Brain microvascular endothelial cell (primary cell): ENCODE data around the gene NOC4L.

Experiments used
- DNase-seq: peaks from one replicate; pipeline ENCODE4 v3.0.0-alpha.2; 2020
- H3K27ac ChIP-seq: fragments of 250-450 bp; sonication (Bioruptor Pico); 2 replicates; pipeline ENCODE4 v1.5.1; 2020; ENCODE audit warnings: mild to moderate bottlenecking, moderate library complexity
- H3K27me3 ChIP-seq: fragments of 250-450 bp; sonication (Bioruptor Pico); replicated peaks from 2 replicates; pipeline ENCODE4 v1.5.1; 2020; ENCODE audit warnings: mild to moderate bottlenecking
- H3K36me3 ChIP-seq: fragments of 250-450 bp; sonication (Bioruptor Pico); replicated peaks from 2 replicates; pipeline ENCODE4 v1.5.1; 2020; ENCODE audit warnings: mild to moderate bottlenecking
- H3K4me3 ChIP-seq: 2 replicates; pipeline ENCODE4 v1.5.1; 2011; ENCODE audit warnings: low read depth, mild to moderate bottlenecking, control low read depth, low read length, moderate library complexity
- in situ Hi-C: cut with HindIII; loops from 2 replicates; pipeline ENCODE4 v1.10.0; 2017; ENCODE audit warnings: low sequenced_read_pairs, low pct_ligation_motif_present
- TF ChIP-seq, protein P1 (sequence below): IDR thresholded peaks from 2 replicates; pipeline ENCODE4 v1.5.1; 2011; ENCODE audit warnings: low read depth, mild to moderate bottlenecking, moderate library complexity, low read length, control low read depth, inconsistent platforms; ENCODE audit errors: missing control alignments

Gene NOC4L

DNA sequence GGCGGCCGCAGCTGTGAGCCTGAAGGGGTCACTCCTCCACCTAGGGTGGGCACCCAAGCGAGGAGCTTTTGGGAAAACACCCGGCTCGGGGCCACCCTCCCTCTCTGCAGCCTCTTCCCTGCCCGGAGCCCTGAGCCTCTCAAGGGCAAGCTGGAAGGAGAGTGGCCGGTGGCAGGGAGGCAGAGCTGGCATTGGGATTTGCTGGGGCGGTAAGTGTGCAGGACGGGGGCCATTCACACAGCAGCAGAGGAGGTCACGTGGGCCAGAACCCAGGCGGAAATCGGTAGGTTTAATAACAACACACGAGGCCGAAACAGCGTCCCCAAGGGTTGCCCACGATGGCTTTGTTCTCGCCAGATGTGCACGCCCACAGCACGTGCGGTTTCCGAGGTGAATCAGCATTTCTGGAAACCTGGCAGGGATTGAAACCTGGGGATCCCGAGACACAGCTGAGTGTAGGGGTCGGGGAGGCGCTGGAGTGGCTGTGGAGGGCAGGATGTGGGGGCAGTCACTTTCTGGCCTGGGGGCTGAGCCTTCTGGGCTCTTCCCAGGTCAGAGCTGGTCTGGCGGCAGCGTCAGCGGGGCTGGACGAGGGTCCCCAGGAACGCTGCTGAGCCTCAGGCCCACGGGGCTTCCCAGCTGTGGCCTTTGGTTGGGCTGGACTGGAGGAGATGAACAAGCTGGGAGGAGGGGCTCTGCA is 23.5 kb downstream of the NOC4L start:
- in situ Hi-C loops = no loop called here
- DNase-seq = no peak
- Histone ChIP-seq H3K4me3 (no peak overlapping the region), H3K36me3 (no peaks in the 10 kb centered on the region), H3K27me3 (peaks cover 3% of the 10 kb centered on the region), H3K27ac (no peak overlapping the region)
- TF ChIP-seq, protein P1, sequence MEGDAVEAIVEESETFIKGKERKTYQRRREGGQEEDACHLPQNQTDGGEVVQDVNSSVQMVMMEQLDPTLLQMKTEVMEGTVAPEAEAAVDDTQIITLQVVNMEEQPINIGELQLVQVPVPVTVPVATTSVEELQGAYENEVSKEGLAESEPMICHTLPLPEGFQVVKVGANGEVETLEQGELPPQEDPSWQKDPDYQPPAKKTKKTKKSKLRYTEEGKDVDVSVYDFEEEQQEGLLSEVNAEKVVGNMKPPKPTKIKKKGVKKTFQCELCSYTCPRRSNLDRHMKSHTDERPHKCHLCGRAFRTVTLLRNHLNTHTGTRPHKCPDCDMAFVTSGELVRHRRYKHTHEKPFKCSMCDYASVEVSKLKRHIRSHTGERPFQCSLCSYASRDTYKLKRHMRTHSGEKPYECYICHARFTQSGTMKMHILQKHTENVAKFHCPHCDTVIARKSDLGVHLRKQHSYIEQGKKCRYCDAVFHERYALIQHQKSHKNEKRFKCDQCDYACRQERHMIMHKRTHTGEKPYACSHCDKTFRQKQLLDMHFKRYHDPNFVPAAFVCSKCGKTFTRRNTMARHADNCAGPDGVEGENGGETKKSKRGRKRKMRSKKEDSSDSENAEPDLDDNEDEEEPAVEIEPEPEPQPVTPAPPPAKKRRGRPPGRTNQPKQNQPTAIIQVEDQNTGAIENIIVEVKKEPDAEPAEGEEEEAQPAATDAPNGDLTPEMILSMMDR = no peak

DNA sequence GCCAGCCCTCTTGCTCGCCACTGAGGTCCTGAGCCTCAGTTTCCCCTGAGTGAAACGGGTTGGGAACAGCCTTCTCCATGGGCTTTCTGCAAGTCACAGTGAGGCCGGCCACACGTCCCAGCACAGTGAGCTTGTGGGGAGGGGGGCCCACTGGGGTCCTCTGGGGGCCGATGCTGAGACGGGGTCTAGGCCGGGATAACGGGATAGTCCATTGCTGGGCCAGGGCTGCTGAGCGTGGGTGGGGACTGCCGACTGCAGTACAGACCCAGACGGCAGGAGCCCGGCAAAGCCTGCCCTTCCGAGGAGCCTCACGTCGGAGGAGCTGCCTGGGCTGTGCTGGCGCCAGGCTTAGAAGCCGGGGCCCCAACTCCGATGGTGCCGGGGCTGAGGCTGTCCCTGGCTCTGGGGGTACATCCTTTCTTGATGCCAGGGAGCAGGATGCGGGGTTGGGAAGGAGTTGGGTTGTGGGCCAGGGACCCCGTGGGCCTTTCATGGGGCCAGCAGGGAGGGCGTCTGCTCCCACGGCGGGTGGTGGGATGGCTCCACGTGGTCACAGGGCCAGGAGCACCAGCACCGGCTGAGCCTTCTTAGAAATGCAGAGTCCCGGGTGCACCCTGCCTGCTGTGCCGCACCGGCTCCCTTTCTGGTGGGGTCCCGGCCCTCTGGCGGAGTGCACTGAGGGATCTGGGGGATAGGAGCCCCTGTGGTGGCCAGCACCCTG is 24.2 kb downstream of the NOC4L start:
- Histone ChIP-seq H3K27me3 (peaks cover 3% of the 10 kb centered on the region), H3K36me3 (no peaks in the 10 kb centered on the region), H3K27ac (no peak overlapping the region), H3K4me3 (no peak overlapping the region)
- TF ChIP-seq, protein P1 = no peak
- DNase-seq = no peak
- in situ Hi-C loops = no loop called here

DNA sequence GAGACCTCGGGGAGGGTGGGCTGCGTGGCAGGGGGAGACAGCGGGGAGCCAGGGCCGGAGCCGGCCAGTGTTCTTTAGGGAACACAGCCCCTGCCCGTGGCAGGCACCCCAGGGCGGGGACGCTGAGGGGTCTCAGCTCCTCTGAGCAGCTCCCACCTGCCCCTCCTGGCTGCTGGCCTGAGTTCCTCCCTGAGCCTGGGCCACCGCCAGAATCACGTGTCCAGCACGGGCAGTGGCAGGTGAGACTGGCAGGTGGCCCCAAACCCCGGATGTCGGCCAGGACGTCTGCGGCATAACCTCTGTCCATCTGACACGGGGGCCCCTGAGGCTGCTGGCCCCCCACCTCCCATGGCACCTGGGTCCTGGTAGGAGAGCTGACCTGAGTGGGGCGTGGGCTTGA is 25.1 kb downstream of the NOC4L start:
- Histone ChIP-seq H3K27me3 (peaks cover 3% of the 10 kb centered on the region), H3K4me3 (no peak overlapping the region), H3K36me3 (no peaks in the 10 kb centered on the region), H3K27ac (no peak overlapping the region)
- TF ChIP-seq, protein P1 = no peak
- no peak for DNase-seq
- in situ Hi-C loops = no loop called here

DNA sequence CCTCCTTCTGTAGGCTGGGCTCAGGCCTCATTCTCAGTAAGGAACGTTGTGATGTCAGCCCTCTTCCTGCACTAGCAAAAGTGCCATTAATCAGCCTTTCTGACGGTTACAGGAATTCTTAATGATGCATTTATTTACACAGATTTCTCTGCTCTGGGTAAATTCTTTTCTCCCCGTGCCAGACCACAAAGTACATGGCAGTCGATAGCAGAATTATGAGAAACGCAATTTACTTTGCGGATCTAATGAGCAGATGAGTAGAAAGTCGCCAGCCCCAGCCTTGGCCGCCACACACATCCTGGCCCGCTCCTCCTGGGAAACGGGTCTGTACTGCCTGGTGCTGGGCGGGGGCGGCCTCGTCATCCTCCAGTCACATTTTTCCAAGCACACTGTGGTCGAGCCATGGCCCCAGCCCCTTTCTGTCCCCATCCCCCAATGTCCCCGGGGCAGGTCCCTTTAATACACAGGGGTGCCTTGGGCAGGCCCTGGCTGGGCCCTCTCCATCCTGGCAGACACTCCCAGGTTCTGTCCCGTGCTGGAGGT is 25.9 kb downstream of the NOC4L start:
- TF ChIP-seq, protein P1 = no peak
- Histone ChIP-seq H3K4me3 (no peak overlapping the region), H3K36me3 (no peaks in the 10 kb centered on the region), H3K27me3 (peaks cover 10% of the 10 kb centered on the region), H3K27ac (no peak overlapping the region)
- in situ Hi-C loops = no loop called here
- DNase-seq = no peak

DNA sequence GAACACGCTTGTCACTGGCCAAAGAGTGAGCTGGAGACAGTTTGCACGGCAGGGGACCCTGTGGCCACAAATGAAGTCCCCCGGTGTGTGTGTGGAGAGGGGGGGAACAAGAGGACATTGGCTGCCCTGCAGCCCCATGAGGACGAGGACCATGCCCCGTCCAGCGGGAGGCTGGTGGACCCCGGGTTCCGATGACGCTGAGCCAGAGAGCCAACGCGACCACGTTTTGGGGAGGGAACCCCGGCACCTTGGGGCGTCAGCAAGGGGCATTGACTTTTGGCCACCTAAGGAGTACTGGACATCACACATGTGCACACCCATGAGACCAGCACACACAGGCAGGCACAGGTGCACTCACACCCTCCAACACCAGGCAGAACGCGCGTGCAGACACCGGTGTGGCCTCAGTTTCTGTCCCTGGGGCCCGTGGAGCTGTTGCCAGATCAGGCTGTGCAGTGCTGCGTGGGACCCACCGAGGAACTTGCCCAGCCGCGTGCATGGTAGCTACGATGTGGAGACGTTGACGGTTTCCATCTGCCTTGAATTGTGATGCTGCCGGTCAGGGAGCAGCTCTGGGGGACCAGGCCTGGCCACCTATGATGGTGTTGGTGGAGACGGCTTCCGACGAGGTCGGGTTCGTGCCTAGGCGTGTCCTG is 26.5 kb downstream of the NOC4L start:
- Histone ChIP-seq H3K4me3 (no peak overlapping the region), H3K27ac (no peak overlapping the region), H3K36me3 (no peaks in the 10 kb centered on the region), H3K27me3 (peaks cover 10% of the 10 kb centered on the region)
- TF ChIP-seq, protein P1 = no peak
- in situ Hi-C loops = no loop called here
- DNase-seq = no peak
